HepG2 (cell line): ENCODE data around the gene NLRC5. TPM values are rescaled to one million over a fixed set of nuclear protein-coding genes. Genes with fewer than 3 reads are reported as not detected.

Source experiments
- BCL6 ChIP-seq: IDR thresholded peaks from 2 replicates; pipeline ENCODE4 v1.6.1; 2016; ENCODE audit warnings: missing genetic modification reagents, missing compliant biosample characterization
- CCDC6 ChIP-seq: sonication (generic); formaldehyde crosslinking; IDR thresholded peaks from 2 replicates; pipeline ENCODE4 v1.8.1; 2022; ENCODE audit warnings: mild to moderate bottlenecking, missing genetic modification reagents, moderate library complexity
- DZIP1 ChIP-seq: sonication (generic); formaldehyde crosslinking; IDR thresholded peaks from 2 replicates; pipeline ENCODE4 v1.5.0; 2020; ENCODE audit warnings: mild to moderate bottlenecking, missing genetic modification reagents
- FOSL1 ChIP-seq: sonication (generic); formaldehyde crosslinking; IDR thresholded peaks from 2 replicates; pipeline ENCODE4 v1.9.0; 2021; ENCODE audit warnings: missing genetic modification reagents, borderline replicate concordance
- FOSL2 ChIP-seq: sonication (generic); formaldehyde crosslinking; IDR thresholded peaks from 2 replicates; pipeline ENCODE4 v1.4.0; 2020; ENCODE audit warnings: missing genetic modification reagents
- HCFC1 ChIP-seq: fragments of 150-350 bp; IDR thresholded peaks from 2 replicates; pipeline ENCODE4 v1.6.1; 2014; ENCODE audit warnings: low read depth, low read length
- MXD3 ChIP-seq: IDR thresholded peaks from 2 replicates; pipeline ENCODE4 v1.6.1; 2016; ENCODE audit warnings: mild to moderate bottlenecking, missing biosample characterization, missing genetic modification reagents
- PHF20 ChIP-seq: sonication (generic); formaldehyde crosslinking; IDR thresholded peaks from 2 replicates; pipeline ENCODE4 v1.5.0; 2020; ENCODE audit warnings: mild to moderate bottlenecking, missing genetic modification reagents
- RXRA ChIP-seq: sonication (generic); formaldehyde crosslinking; IDR thresholded peaks from 2 replicates; pipeline ENCODE4 v1.5.1; 2020; ENCODE audit warnings: missing genetic modification reagents
- SNRNP70 ChIP-seq: fragments of 200-400 bp; formaldehyde crosslinking; IDR thresholded peaks from 2 replicates; pipeline ENCODE4 v1.6.1; 2017; ENCODE audit warnings: mild to moderate bottlenecking, low read depth, low read length, moderate library complexity
- ZBTB34 ChIP-seq: sonication (generic); formaldehyde crosslinking; IDR thresholded peaks from 2 replicates; pipeline ENCODE4 v1.8.0; 2022; ENCODE audit warnings: mild to moderate bottlenecking, missing genetic modification reagents
- ZKSCAN8 ChIP-seq: IDR thresholded peaks from 2 replicates; pipeline ENCODE4 v1.6.1; 2016; ENCODE audit warnings: borderline replicate concordance, missing genetic modification reagents, missing compliant biosample characterization
- ZSCAN9 ChIP-seq: IDR thresholded peaks from 2 replicates; pipeline ENCODE4 v1.6.1; 2016; ENCODE audit warnings: borderline replicate concordance
- ZZZ3 ChIP-seq: sonication (generic); formaldehyde crosslinking; IDR thresholded peaks from 2 replicates; pipeline ENCODE4 v1.4.0; 2020; ENCODE audit warnings: missing genetic modification reagents, mild to moderate bottlenecking, borderline replicate concordance
- polyA plus RNA-seq, 8 experiments: library from polyadenylated mRNA; depleted of rRNA in 3 of 8; stranded (reverse) in 7 of 8; unstranded in 1 of 8; fragments of >200 nt; fragmentation: Illumina TruSeq in 4 of 8; extraction: Trizol in 4 of 8; gene quantifications; 2 replicates each; pipeline versions ENCODE4 v1.2.1 to v1.2.3, GENCODE V29; 2011 to 2016; ENCODE audit warnings: low read depth in 4 of 8, missing spikeins in 1 of 8, mixed read lengths in 1 of 8; ENCODE audit not compliant: insufficient read depth in 1 of 8
- total RNA-seq, 5 experiments: library from RNA; depleted of rRNA; stranded (reverse); fragments of >200 nt; fragmentation: Illumina TruSeq; extraction: Trizol; gene quantifications; 2 replicates each; pipeline ENCODE4 v1.2.3, GENCODE V29; 2016; ENCODE audit warnings: low read depth in 1 of 5
- TF ChIP-seq, protein P1 (sequence below): sonication (generic); formaldehyde crosslinking; IDR thresholded peaks from 2 replicates; pipeline ENCODE4 v1.5.0; 2020; ENCODE audit warnings: mild to moderate bottlenecking, missing genetic modification reagents
- TF ChIP-seq, protein P2 (sequence below): sonication (generic); formaldehyde crosslinking; IDR thresholded peaks from 2 replicates; pipeline ENCODE4 v1.5.1; 2020; ENCODE audit warnings: mild to moderate bottlenecking, missing genetic modification reagents, moderate library complexity
- TF ChIP-seq, protein P3 (sequence below): sonication (generic); formaldehyde crosslinking; IDR thresholded peaks from 2 replicates; pipeline ENCODE4 v1.5.1; 2020; ENCODE audit warnings: missing genetic modification reagents, mild to moderate bottlenecking, borderline replicate concordance

Gene NLRC5
- total and polyA plus RNA-seq, 2 of the 13 experiments (the other 11 are each of a cell fraction or from before 2014, with no cell fraction given), result 6.3 to 12.7 TPM

DNA sequence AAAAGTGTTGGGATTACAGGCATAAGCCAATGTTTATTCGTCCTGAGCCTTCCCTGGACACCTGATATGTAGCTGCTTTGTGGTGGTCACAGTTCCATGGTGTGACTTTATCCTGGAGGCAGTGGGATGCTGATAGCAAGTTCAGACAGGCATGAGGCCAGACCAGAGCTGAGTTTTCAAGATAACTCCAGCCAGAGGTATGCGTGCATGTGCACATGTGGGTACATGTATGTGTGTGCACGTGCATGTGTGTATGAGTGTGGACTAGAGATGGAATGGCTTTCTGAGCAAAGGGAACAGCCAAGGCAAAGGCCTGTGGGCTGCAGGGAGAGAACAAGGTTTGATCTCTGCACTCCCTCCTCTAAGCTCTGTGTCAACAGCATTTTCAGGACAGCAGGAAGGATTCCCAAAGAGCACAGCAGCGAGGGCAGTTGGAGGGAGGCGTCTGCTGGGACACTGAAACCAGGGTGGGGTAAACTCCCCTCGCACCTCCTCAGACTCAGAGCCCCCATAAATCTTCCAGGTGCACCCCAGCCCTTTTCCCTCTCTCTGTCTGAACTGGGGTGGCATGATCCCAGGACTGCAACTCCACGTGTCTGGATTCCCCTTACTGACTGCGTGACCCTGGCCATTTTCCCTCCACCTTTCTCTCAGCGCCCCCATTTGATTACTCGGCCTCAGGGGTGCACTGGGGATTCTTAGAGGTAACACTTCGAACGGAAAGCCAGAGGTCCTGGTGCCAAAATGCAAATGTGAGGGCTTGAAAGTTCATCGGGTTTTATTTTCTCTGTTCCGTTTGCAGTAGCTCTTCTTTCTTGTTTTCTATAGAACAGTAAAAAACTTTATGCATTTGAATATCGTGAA lies 15.3 kb downstream of the NLRC5 start (continued):
- TF ChIP-seq, protein P1, sequence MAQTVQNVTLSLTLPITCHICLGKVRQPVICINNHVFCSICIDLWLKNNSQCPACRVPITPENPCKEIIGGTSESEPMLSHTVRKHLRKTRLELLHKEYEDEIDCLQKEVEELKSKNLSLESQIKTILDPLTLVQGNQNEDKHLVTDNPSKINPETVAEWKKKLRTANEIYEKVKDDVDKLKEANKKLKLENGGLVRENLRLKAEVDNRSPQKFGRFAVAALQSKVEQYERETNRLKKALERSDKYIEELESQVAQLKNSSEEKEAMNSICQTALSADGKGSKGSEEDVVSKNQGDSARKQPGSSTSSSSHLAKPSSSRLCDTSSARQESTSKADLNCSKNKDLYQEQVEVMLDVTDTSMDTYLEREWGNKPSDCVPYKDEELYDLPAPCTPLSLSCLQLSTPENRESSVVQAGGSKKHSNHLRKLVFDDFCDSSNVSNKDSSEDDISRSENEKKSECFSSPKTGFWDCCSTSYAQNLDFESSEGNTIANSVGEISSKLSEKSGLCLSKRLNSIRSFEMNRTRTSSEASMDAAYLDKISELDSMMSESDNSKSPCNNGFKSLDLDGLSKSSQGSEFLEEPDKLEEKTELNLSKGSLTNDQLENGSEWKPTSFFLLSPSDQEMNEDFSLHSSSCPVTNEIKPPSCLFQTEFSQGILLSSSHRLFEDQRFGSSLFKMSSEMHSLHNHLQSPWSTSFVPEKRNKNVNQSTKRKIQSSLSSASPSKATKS (CRISPR knock-in tag), result no peak
- TF ChIP-seq FOSL2 (CRISPR knock-in tag) (0 out of 2 replicates have a peak, but pooled peaks have one; percentile 20), RXRA (CRISPR knock-in tag) (peak; percentile 16; the same call in 1 of the 2 replicates), DZIP1 (CRISPR knock-in tag) (no peak), ZBTB34 (CRISPR knock-in tag) (no peak), ZSCAN9 (CRISPR knock-in tag) (no peak), FOSL1 (no peak), HCFC1 (no peak), BCL6 (CRISPR knock-in tag) (peak; percentile 48; the same call in 1 of the 2 replicates), CCDC6 (CRISPR knock-in tag) (no peak), PHF20 (peak; percentile 34; the same call in 1 of the 2 replicates), ZZZ3 (no peak), SNRNP70 (no peak), ZKSCAN8 (CRISPR knock-in tag) (no peak), MXD3 (CRISPR knock-in tag) (no peak)
- TF ChIP-seq, protein P2, sequence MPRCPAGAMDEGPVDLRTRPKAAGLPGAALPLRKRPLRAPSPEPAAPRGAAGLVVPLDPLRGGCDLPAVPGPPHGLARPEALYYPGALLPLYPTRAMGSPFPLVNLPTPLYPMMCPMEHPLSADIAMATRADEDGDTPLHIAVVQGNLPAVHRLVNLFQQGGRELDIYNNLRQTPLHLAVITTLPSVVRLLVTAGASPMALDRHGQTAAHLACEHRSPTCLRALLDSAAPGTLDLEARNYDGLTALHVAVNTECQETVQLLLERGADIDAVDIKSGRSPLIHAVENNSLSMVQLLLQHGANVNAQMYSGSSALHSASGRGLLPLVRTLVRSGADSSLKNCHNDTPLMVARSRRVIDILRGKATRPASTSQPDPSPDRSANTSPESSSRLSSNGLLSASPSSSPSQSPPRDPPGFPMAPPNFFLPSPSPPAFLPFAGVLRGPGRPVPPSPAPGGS (CRISPR knock-in tag), result no peak
- TF ChIP-seq, protein P3, sequence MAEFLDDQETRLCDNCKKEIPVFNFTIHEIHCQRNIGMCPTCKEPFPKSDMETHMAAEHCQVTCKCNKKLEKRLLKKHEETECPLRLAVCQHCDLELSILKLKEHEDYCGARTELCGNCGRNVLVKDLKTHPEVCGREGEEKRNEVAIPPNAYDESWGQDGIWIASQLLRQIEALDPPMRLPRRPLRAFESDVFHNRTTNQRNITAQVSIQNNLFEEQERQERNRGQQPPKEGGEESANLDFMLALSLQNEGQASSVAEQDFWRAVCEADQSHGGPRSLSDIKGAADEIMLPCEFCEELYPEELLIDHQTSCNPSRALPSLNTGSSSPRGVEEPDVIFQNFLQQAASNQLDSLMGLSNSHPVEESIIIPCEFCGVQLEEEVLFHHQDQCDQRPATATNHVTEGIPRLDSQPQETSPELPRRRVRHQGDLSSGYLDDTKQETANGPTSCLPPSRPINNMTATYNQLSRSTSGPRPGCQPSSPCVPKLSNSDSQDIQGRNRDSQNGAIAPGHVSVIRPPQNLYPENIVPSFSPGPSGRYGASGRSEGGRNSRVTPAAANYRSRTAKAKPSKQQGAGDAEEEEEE (CRISPR knock-in tag), result no peak
